HS-5 (cell line): ENCODE results near the gene FOXC1.

Experiments
- DNase-seq: peaks from one replicate; pipeline ENCODE4 v3.0.0-alpha.2; 2012; ENCODE audit warnings: low read depth

FOXC1 gene

GRCh38 chr6:1612974-1613306 lies 3.2 kb downstream of the FOXC1 start:
- peak; percentile 63 for DNase-seq

GRCh38 chr6:1613346-1613687 lies 3.6 kb downstream of the FOXC1 start:
- DNase-seq = no peak

DNA sequence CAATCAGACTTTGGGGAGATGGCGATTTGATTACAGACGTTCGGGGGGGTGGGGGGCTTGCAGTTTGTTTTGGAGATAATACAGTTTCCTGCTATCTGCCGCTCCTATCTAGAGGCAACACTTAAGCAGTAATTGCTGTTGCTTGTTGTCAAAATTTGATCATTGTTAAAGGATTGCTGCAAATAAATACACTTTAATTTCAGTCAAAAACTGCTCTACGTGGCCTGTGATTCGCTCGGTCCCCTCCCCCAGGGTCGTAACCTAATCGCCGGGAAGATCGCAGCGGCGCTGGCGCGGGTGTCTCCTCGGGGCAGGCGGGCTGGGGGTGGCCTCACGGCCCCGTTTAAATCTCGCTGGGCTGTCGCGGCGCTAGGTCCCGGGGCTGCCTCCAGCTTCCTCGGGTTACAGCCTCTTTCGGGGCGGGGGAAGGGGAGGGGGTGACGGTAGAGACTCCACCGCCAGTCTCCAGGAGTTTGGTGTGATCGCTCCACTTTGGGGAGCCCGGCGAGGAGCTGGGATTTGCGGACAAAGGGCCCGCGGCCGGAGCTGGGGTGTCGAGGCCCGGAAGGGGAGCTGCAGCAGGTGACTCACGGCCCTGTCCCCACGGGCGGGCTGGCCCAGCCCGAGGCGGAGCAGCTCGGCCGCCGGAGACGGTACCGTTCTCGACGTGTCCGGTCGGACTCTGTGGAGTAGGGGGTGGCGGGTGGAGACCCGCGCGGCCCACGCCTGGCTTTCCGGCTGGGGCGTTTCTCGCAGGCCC lies 4.2 kb downstream of the FOXC1 start:
- no peak for DNase-seq

- no peak for DNase-seq
Observed at GRCh38 chr6:1614448-1615150, 4.9 kb downstream of the FOXC1 start.

DNA sequence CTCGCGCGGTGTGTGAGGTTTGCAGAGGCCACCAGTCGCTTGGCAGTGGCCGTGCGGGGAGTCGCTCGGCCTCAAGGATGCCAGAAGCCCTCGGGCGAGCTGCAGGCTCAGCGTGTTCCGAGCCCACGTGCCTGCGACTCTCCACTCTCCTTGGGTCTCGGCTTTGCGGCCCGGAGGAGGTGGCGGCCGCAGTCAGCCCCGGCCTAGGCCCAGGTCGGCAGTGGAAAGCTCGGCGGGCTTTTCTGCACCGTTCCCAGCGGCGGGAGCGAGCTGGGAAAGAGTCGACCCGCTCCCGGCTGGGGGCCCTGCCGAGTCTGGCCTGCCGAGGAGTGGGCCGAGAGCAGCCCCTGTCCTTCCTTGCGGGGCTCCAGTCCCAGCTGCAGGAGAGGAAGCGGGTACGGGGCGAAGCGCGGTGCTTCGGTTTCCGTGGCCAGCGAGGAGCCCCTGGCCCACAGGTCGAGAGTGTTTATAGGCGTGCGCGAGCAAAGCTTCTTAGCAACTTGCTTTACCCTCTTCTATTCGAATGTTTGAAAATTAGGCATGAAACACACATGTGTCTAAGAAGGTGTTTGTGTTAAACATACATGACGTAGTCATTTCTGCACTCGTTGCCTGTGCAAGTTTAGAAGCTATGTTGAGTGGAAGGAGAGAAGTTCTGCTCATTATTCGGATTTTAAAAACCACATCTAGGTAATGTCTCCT lies 5.6 kb downstream of the FOXC1 start:
- DNase-seq = no peak

- no peak for DNase-seq
Observed at GRCh38 chr6:1615853-1616420, 6.2 kb downstream of the FOXC1 start.

DNA sequence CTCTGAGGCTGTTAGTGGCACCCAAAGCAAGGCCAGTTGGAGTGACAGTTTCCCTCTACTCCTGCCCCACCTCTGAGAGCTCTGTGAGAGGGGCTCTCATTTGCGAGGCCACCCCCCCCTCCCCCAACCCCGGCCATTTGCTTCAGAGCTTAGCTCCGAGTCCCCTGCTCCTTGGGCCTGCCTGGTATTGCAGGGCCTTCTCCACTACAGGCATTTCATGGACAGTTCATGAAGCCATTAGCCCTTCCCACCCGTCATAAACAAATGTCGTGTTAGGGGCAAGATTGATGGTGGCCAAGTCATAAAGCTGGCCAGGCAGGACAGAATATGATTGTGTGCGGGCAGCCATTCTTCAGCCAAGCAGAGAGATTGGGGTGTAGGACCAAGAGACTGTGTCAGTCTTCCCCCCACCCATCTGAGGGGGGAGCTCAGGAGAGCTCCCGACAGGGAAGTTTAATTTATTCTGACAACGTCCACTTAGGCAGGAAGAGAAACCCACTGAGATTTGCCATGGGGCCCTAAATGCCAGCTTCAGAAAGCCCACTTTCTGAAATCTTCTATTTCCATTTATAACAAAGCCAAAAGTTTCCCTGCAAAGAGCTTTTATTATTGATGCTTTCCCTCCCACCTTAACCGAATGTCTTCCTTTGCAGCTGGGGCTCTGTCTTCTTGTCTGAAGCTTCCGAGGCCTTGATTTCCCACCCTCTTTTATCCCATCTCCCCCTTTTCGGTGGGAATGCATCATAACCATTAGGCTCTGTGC lies 7.2 kb downstream of the FOXC1 start:
- DNase-seq = no peak

DNA sequence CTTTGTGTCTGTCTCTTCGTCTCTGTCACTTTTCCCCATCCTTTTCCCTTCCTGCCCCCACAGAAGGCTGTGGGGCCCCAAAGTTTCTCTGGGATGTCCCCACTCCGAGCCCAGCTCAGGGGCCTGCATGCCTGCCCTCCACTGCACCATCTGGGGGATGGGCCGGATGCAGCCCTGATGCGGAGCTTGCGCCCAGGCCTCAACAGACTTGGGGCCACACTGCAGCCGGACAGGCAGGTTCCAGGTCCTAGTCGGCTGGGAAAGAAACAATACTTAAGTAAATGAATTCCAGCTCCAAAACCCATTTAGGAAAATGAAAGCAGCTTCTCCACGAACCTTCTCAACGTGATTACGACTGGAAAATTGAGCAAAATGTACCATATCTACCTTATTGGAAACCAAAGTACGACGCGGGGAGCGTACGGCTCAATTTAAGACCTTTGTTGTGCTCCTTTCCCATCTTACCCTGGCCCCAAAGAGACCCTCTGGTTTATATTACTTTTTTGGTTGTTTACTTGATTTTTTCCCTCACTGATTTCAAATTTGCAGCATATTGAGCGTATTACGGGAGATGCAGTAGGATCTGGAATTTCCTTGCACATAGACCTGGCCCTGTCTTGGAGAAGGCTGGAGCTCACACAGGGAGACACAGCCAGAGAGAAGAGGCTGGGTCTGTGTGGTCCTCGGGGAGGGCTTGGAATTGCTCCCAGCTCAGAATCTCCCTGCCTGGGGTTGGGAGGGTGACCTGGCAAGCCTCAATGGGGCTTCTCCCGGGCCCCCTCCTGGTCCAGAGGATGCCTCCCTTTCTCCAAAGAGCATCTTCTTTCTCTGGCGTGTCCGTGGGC lies 8.0 kb downstream of the FOXC1 start:
- no peak for DNase-seq

GRCh38 chr6:1618311-1619097 lies 8.8 kb downstream of the FOXC1 start:
- no peak for DNase-seq

DNA sequence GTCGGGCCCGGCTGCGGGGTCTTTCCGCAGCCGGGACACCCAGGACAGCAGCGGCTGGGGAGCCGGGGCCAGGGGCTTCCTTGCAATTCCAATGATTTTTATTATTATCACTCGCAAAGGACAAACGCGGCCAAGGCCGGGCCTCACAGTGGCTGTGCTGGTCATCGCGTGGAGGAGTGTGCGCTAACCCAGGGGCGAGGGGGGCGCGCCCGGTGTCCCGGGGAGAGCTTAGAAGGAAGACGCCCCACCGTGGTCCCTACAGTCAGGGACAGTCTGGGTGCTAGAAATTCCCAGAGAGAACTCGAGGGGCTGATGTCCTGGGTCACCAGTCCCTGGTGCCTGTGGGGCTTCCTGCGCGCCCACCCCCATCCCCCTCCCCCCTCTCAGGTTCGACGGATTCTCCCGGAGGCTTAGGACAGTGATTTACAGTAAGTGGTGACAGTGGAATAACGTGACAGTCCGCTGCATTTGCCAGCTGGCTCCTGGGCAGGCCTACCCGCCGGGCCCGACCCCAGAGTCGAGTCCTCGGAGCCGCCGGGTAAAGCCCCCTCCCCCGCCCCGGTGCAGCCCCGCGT lies 9.5 kb downstream of the FOXC1 start:
- DNase-seq = no peak

DNA sequence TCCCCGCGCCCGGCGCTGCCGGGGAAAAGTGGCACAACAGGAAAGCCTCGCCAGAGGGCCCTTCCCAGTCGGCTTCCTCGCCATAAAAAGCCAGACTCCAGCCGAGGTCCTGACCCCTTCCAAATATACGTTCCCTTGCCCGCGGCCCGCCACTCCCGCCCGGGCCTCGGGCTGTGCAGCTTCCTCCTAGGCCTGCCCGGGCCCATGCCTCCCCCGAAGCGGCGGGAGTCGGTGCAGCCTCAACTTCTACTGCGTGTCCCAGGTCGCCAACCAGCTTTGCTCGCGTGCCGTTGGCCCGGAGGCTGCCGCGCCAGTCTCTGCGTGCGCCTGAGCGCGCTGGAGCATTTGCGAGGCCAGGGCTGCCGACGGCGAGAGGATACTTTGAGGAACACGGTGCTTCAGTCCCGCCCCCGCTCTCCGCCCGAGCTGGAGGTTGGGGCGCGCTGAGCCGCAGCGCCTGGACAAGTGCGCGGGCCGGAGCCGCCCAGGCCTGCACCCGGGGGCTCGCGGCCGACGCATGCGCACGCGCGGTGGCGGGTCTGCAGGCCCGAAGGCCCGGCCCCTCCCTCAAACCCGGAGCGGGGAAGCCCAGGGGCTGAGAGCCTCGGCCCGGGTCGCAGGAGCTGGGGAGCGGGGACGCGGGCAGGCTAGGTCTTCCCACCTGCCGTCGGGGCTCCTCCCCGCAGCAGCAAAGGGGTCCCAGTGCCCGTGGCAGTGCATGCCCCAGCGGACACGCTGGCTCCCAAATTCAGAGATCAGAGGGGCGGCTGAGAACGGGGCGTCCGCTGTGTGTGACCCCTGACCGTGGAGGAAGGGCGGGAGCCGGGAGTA lies 10.2 kb downstream of the FOXC1 start:
- DNase-seq = no peak

DNA sequence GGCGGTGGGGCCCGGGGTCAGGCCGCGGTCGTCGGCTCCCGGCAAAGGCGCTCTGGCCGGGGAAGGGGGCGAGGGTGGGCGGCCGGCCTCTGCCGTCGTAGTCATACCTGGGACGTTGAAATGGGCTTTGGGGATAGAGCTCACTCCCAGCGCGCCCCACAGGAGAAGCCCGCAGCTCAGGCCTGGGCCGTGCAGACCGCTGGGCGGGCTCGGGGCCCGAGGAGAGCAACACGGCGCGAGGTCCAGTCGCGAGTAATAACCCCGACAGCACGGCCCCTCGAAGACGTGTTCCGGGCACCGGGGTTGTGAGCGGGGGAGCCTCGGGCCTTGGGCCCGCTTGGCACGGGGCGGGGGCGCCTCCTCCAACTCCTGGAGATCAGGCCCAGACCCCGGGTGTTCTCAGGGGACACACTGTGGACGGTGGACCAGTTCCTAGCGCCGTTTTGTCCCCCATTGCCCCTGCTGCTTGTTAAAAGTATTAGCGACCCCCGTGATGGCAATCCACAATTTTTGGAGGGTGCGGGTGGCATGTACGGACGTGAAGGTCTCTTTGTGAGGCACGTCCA lies 10.9 kb downstream of the FOXC1 start:
- no peak for DNase-seq

- no peak for DNase-seq
Observed at GRCh38 chr6:1621070-1621701, 11.5 kb downstream of the FOXC1 start.

DNA sequence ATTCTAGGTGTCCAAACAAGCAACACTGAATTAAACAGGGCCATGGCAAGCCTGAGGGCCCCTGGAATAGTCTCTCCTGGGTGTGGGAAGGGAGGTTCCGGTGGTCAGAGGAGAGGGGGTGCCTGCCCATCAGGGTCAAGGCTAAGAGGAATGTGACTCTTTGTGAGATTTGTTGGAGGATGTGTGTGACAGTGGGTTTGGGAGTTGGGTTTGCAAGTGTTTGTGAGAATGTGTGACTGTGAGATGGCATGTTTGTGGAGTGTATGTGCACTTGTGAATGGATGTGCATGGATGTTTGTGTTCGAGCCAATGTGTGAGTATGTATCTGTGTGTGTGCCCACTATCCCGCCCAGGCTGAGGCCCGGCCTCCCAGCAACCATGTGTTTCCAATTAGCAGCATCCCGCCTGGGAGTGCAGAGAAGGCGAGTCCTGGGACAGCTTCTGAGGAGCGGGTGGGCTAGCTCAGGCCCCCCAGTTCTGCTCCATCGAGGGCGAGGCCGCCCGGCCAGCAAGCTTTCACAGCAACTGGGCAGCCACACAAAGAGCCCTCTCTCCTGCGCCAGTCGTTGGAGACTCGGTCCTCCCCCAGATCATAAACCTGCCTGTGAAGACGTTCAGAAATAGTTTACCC lies 12.6 kb downstream of the FOXC1 start:
- no peak for DNase-seq

DNA sequence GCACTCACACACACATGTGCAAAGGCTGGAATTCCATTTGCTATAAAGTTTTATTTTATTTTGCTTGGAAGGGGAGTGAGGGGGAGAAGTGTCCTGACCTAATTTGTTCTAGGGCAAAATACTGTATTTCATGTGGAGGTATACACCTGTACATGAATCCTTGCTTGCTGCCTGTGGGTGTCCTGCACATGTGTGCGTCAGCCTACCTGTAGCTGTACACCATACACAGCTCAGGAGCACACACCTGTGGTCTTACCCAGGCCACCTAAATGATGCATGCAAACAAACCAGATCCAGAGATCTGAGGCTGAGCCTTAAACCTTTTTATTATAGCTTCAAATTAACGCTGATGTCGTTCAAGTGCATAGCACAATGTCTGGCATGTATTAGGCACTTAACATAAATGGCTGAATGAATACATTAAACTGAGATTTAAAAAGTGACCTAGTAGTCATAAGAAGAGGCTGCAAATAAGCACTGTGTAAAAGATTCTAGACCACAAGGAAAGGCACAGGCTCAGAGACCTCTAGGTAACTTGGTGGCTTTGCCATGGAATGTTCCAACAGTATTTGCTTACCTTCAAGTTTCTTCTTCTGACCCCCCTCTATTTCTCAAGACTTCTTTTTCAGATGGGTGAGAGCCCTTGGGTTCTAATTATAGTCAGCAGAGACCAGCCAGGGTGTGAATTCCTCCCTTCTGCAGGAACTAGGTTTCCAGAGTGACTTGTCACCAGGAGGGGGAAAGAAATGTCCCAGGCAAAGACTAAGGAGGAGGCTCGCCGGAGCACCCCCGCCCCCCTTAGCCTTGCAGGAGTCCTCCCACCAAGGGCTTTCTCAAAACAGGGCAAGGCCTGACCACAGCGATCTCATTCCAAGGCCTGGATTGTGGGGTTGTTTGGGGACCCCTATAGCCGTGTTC lies 13.4 kb downstream of the FOXC1 start:
- no peak for DNase-seq

DNA sequence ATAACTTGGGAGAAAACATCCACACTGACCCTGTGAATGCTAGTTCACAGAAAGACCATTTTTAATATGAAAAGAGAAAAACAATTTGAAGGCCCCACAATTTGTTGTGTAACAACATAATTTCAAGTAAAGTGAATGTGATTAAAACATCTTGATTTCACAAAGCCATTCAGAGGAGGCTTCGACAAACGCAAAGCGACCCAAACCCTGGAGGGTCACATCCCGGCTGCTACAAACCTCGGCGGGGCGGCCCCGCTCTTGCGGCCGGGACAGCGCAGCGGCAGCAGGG lies 14.0 kb downstream of the FOXC1 start:
- no peak for DNase-seq
